GM20431 (cell line): Measurements from ENCODE around the gene GUCY2C.

ENCODE experiments used
- in situ Hi-C: fragments of 300-500 bp; cut with MseI, MboI; formaldehyde crosslinking; loops from one replicate; pipeline ENCODE4 v1.15.0; 2020; ENCODE audit warnings: low sequenced_read_pairs; ENCODE audit not compliant: unreplicated experiment

Gene GUCY2C

DNA sequence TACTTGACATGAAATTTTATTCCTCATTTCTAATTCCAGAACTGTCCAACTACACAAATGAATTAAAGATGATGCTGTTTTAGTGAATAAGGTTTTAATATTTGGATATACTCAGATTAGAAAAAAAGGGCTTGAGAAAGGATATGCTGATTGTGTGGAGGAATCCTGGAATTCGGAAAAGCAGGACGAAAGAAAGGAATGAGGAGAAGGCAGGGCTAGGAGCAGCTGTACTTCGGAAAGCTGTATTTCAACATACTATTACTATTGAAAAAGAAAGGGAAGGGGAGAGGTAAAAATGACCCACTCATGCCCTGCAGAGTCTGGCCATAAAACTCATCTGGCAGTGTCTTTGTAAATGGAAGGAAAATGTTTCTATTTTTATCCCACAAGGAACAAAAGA, 65.6 kb downstream of the GUCY2C start:
- in situ Hi-C loops = no loop called here

DNA sequence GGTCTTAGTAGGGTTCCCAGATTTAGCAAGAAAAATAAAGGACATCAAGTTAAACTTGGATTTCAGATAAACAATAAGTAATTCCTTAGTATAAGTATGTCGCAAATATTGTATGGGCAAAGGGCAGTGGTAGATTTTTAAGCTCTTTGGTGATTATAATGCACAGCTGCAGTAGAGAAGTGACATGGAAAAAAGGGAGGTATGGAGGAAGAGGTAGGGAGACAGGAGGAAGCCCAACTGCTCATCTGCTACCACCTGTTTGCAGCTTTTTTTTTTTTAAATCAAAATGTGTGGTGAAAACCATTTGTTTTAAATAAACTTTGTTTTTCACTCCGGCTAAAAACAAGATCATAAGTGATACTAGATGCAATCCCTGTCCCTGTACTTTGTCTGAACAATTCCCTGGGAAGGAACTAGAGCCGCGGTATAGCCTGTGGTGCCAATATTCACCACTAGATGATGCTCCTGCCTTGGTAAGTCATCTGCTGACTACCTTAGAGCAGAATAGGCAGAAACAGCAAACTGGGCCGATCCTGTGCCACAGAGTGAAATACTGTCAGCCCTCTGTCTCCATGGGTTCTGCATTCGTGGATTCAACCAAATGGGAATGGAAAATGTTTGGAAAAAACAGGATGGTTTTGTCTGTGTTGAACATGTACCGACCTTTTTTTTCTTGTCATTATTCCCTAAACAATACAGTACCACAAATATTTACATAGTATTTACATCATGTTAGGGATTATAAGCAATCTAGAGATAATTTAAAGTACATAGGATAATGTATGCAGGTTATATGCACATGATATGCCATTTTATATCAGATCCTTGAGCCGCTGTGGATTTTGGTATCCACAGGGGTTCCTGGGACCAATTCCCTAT, 66.3 kb downstream of the GUCY2C start:
- in situ Hi-C loops = no loop called here

DNA sequence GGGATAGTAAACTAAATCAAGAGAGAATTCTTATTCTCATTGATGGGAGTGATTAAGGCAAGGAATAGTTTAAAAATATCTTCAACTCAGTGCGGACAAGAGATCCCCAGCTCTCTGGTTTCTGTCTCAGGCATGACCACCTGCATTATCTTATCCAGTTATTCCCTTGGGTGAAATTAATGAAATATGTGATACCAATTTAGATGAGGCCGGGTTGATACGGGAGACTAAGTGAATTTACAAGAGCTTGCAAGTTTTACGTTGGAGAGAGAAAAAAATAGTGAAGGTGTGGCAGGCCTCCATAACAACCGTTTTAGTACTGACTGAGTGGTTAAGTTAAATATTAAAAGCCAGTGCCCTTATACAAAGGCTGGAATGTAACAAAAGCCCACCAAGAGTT, 67.6 kb downstream of the GUCY2C start:
- in situ Hi-C loops = no loop called here

DNA sequence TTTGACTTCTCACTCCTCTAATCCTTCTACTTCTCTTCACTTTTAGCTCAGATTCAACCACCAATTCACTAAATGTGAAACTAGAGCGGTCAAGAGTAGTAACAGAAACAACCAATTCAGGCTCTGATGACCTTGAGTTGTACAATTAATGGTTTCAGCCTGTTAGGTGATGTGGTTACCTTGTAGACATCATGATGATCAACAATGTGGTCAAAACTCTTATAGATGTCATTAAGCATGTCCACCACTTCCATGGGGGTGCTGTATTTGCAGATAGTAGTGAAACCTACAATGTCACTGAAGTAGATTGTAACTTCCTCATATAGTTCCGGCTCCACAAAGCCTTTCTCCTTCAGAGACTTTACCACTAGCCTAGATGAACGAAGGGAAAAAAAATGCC, 74.6 kb downstream of the GUCY2C start:
- in situ Hi-C loops = no loop called here

DNA sequence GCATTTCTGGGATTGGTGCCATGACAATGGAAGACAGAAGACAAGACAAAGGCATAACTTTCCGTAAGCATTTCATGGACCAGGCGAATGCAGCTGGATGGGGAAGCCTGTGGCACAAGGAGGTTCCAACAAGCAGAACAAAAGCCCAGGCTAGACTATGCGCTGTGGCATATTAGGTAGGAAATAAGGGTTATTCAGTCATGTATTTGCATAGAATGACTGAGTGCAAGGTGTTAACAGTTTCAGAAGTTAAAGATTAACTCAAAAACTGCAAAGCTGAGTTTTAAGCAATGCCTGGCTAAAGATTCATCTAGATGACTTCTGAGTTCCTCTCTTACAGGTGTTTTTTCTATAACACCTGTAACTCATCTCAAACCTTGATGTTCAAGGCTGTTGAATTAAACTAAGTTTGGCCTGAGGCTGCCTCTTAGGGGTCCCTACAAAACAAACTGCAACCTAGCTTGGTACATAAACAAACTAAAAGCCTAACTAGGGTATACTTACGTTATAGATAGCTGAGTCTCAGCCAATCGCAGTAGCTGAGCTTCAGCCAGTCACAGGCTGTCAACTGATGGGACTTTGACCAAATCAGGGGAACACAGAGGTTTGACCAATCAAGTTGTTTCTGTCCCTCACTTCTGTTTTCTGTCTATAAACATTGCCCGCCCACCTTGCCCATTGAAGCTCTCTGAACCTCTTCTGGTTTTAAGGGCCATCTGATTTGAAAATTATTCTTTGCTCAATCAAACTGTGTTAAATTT, 76.5 kb downstream of the GUCY2C start:
- in situ Hi-C loops = no loop called here

DNA sequence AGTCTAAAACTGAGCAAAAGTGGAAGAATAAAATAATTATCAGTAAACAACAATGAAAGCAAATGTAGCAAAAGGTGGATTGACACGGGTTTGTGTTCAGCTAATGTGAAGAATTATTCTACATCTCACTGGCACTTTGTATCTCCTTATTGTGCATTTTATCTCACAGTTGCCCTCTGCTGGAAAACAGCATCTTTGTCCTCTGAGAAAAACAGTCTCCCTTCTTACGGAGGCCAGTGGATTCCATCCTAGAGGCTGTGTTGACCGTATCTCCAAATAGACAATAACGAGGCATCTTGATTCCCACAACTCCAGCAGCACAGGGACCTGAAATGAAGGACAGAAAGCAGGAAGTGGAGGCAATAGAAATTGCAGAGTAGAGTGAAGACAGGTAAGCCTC, 77.4 kb downstream of the GUCY2C start:
- in situ Hi-C loops = no loop called here

DNA sequence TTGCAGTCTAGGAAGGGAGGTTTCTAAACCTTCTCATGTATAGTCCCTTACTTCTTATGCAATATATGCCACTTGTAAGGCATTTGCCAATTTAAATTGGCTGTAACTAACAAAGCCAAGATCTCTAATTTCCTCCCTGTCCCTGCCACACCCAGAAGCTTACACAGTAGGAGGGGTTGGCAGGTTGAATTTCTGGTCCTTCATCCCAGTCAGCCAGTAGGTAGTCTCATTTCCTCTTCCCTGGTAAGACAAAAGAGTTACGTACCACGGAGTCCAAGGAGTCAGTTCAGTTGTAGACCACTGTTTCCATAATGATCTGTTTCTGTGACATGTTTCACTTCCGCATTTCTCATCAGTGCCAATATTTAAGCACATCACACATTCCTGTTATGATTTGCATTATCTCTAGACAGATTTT, 81.7 kb downstream of the GUCY2C start:
- in situ Hi-C loops = no loop called here

DNA sequence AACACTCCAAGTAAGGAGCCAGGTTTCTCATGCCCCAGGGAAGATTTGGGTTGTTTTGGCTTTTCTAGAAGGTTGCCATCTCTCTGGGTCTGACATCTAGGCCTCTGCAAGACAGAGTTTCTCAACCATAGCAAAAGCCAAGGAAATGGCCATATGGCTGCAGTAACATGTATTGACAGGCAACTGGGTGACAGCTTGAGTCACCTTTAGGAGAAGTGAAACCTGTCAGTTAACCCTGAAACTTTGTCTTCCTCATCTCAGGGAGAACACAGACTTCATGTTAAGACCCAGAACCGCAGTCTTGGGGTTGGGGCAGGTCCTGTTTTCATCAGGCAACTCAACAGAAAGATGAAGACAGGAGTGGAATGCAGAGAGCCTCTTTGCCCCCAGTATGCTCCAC, 82.7 kb downstream of the GUCY2C start:
- in situ Hi-C loops = no loop called here

DNA sequence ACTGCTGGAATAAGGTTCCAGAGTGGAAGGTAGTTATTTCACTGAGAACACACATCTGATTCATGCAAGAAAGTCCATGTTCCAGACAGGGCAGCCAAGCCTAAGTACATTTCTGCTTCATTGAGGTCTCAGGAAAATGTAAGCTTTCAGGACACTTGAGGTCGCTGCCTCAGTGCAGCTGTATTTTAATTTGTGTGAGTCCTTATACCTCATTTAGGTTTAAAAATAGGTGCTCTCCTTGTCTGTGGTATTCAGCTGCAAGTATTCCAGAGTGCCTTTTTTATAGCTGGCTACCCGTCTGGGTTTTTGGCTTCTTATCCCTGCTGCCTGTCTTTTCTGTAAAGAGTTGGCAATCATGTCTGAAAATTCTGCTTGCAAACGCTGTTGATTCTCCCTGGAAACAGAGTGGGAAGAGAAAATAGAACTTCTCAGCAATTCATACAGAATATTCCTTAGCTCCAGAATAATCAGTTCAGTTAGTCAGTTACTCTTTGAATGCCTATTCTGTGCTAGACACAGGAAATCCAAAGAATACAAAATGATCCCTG, 83.4 kb downstream of the GUCY2C start:
- in situ Hi-C loops = no loop called here

DNA sequence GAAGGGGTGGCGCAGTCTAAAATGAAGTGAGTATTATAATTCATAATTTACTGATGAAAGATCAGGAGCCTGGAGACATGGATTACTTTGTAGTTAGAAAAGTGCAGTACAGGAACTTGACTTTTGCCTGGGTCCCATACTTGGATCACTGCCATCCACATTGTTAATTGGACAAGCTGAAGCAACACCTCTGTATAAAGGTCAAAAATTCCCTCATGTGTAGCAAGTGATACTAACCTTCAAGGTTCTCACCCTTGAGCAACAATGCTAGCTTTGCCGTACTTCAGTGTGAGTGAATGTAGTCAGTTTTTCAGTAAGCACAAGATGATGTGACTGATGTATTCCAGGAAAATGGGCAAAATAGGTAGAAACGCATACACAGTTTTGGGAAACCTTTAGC, 84.1 kb downstream of the GUCY2C start:
- in situ Hi-C loops = no loop called here

DNA sequence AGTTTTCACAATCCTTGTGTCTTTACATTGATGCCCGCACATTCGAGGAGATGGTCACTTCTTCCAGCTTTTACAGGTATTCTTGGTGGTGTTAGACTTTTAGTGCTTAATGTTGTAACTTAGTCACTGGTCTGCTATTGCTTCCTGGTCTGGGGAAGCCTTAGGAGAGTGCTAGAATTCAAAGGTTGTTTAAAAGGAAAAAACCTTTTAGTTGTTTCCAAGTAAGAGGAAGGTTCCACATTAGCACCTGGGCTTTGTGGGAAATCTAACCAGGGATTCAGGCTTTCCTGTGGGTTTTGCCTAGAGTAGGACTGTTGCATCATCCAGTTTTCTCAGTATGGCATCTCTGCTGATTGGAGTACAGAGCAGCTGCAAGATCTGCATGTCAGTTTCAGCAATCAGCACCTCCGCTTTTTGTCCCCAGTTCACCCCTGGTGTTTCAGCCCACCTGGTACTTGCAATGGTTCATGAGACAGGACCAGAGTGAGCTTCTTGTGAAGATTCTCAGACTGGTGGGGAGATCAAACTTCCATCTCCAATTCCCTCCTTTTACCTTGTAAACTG, 84.7 kb downstream of the GUCY2C start:
- in situ Hi-C loops = no loop called here

DNA sequence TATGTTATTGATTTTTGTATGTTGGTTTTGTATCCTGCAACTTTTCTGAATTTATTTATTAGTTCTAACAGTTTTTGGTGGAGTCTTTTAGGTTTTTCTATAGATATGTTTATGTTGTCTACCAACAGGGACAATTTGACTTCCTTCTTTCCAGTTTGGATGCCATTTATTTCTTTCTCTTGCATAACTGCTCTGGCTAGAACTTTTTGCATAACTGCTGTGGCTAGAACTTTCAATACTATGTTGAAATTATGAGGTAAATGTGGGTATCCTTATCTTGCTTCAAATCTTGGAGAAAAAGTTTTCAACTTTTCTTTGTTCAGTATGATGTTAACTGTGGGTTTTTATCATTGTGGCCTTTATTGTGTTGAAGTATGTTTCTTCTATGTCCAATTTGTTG, 88.8 kb downstream of the GUCY2C start:
- in situ Hi-C loops = no loop called here

DNA sequence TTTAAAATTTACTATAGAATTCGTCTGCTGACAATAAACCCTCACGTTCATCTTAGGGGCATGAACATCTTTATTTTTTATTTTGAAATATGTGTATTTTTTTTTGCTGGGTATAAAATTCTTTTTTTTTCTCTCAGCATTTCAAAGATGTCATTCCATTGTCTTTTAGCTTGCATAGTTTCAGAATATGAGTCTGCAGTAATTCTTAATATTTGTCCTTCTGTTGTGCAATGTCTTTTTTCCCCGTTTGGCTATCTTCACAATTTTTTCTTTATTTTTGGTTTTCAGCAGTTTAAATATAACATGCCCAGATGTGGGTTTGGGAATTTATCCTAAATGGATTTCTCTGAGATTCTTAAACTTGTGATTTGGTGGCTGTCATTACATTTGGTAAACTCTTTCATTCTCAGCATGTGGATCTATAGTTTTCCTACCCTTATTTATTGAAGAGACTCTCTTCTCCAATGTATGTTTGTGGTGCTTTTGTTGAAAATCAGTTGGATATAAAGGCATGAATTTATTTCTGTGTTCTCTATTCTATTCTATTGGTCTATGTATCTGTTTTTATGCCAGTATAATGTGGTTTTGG, 90.9 kb downstream of the GUCY2C start:
- in situ Hi-C loops = no loop called here

DNA sequence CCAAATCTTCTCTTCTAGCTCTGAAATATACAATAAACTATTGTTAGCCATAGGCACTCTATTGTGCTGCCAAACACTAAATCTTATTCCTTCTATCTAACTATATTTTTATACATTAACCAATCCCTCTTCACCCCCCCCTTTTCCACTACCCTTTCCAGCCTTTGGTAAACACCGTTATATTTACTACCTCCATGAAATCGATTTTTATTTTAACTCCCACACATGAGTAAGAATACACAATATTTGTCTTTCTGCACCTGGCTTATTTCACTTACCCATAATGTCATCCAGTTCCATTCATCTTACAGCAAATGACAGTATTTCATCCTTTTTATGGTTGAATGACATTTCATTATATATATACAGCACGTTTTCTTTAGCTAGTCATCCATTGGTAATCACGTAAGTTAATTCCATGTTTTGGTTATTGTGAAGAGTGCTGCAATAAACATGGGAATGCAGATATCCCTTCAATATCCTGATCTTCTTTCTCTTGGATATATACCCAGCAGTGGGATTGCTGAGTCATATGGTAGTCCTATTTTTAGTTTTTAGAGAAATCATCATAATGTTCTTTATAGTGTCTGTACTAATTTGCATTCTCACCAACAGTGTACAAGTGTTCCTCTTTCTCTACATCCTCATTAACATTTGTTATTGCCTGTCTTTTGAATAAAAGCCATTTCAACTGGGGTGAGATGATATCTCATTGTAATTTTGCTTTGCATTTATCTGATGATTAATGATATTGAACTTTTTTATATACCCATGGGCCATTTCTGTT, 94.5 kb downstream of the GUCY2C start:
- in situ Hi-C loops = no loop called here

DNA sequence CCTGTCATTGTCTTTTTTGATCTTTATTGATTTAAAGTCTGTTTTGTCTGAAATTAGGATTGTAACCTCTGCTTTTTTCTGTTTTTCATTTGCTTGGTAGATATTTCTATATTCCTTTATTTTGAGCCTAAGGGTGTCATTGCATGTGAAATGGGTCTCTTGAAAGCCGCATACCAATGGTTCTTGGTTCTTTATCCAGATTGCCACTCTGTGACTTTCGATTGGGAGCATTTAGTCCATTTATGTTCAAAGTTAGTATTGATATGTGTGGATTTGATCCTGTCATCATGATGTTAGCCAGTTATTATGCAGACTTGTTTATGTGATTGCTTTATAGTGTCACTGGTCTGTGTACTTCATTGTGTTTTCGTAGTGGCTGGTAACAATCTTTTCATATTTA, 98.9 kb downstream of the GUCY2C start:
- in situ Hi-C loops = no loop called here

DNA sequence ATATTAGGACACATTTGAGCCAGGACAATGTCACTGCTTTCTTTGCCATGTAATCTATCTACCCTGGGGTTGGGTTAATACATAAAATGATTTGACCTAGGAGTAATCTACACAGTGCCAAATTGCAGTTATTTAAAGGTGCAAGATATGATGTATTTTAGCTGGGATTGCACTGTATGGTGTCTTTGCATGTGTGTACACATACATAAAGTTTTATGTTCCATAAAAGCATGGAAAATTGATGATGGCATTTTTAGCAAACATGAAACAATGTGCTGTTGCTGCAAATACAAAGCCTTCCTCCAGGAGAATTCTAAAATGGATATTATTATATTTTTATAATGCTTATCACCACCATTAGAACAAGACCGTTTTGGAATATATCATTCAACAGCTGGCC, 104.7 kb downstream of the GUCY2C start:
- in situ Hi-C loops = no loop called here

DNA sequence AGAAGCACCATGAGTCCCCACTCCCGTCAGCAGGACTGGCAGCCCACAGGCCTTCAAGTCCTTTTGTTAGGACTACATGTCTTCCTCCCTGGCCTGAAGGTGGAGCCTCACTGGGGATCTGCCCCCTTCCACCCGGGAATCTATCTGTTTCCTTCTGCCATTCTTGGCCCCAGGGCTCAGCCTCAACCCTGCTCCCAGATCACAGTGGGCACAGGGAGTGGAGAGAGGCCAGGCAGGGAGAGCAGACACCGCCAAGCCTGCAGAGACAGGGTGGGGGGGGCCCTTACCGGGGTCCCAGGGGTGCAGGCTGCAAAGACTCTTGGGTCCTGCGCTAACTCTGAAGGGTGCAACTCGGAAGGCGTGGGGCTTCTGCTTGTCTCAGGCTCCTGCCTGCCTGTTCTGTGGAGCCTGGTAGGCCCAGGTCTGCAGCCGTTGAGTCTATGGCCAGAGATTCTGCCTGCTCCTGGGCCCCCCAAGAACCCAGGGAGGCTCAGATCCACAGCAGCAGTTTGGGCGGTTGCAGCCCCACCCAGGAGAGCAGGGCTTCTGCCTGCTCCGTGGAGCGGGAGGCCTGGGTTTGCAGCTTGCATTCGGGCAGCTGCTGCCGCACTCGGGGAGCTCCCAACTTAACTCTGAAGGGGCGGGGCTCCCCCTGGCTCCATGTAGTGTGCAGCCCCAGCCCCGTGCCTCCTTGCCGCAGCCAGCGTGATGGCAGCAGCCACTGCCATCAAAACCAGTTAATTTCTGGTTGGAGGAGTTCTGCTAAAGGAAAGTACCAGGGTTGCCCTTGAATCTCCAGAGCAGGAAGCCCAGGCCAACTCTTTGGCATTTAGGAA, 107.0 kb downstream of the GUCY2C start:
- in situ Hi-C loops = no loop called here

DNA sequence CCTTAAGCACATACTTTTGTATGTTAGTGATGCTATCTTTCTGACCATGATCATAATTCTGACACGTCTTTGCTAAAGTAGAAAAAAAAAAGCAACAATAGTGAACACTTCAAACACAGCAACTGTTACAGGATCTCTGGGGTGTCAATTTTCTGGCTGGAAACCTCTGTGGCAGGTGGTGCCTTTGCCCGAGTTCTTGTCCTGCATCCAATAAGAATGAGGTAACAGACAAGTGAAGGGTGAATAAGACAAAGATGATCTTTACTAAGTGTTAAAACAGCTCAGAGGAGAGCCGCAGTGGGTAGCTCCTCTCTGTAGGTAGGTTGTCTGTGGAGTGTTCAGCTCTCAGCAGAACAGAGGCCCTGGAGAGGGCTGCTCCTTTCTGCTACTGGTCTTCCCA, 107.8 kb downstream of the GUCY2C start:
- in situ Hi-C loops = no loop called here

DNA sequence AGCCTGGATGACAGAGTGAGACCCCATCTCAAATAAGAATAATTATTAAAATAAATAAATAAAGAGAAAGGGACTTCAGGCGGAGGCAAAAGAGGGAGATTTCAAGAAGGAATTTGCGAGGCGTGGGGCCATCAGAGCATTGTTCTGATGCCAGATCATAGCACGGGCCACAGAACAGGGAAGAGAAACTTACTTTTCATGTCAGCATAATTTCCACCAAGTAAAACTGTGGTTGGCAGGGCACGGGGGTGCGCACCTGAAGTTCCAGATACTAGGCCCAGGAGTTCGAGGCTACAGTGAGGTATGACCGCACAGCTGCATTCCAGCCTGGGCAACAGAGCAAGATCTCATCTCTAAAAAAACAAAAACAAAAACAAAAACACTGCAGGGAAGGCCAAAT, 117.8 kb downstream of the GUCY2C start:
- in situ Hi-C loops = no loop called here
